HepG2 (cell line): ENCODE data around the gene SHISAL1. TPM values are rescaled to one million over a fixed set of nuclear protein-coding genes. Genes with fewer than 3 reads are reported as not detected.

Experiments
- ATAC-seq: fragments of 200-7000 bp; cut with Tn5 transposase; 3 replicates; pipeline ENCODE4 v1.9.1; 2020; ENCODE audit warnings: mild to moderate bottlenecking, moderate library complexity
- BruUV-seq: library from RNA; stranded (reverse); fragments of 400-500 nt; replicated peaks from 2 replicates; lab custom pipeline; 2021; lab: Mats Ljungman, UMichigan
- CTCF ChIA-PET: fragments of 300-600 bp; formaldehyde crosslinking; extraction: SDS; loops from one replicate; lab custom pipeline; 2021; ENCODE audit warnings: low total read pairs, inconsistent platforms, low intra/inter-chr PET ratio; lab: Yijun Ruan, JAX
- POLR2A ChIA-PET: fragments of 350-600 bp; sonication (Branson Sonifier 250); formaldehyde crosslinking; loops from one replicate; lab custom pipeline; 2020; ENCODE audit warnings: antibody characterized with exemption, inconsistent platforms; lab: Yijun Ruan, JAX
- DNase-seq: peaks from one replicate; pipeline ENCODE4 v3.0.0-alpha.2; 2015; ENCODE audit warnings: low spot score
- FAIRE-seq: peaks from 3 replicates; lab custom pipeline; 2011; peaks lifted over from hg19 to GRCh38; lab: Jason Lieb, UNC
- H2AFZ ChIP-seq: one replicate; pipeline ENCODE4 v1.6.1; 2011; ENCODE audit warnings: low read length, inconsistent platforms
- H3K27ac ChIP-seq: fragments of 300-600 bp; 3 replicates; pipeline ENCODE4 v1.8.0; 2011; ENCODE audit warnings: mixed run types, mild to moderate bottlenecking, mixed read lengths, low read length, inconsistent platforms; ENCODE audit not compliant: insufficient read depth; ENCODE audit errors: extremely low read length
- H3K27me3 ChIP-seq, 2 experiments: fragments of 200-600 bp in 1 of 2; 2 replicates in 1 of 2; 3 replicates in 1 of 2; pipeline versions ENCODE4 v1.6.0 to v1.8.0; 2011; ENCODE audit warnings: low read length in 2 of 2, mild to moderate bottlenecking in 2 of 2, moderate library complexity in 2 of 2, inconsistent platforms in 1 of 2; ENCODE audit not compliant: insufficient read depth in 2 of 2, control insufficient read depth in 1 of 2
- H3K36me3 ChIP-seq, 2 experiments: fragments of 200-600 bp in 1 of 2; replicated peaks in 1 of 2; 2 replicates in 1 of 2; 3 replicates in 1 of 2; pipeline versions ENCODE4 v1.5.1 to v1.8.0; 2011; ENCODE audit warnings: low read length in 2 of 2, inconsistent platforms in 1 of 2; ENCODE audit not compliant: insufficient read depth in 2 of 2, control insufficient read depth in 1 of 2
- H3K4me1 ChIP-seq: 2 replicates; pipeline ENCODE4 v1.5.1; 2012; ENCODE audit warnings: low read length, inconsistent platforms; ENCODE audit not compliant: insufficient read depth
- H3K4me2 ChIP-seq: 2 replicates; pipeline ENCODE4 v1.6.0; 2011; ENCODE audit warnings: low read depth, low read length, inconsistent platforms
- H3K4me3 ChIP-seq, 3 experiments: fragments of 200-600 bp in 1 of 3; sonication (generic), shearing (Covaris generic) in 1 of 3; replicated peaks in 1 of 3; 2 replicates each; pipeline ENCODE4 v1.5.1; 2011 to 2016; ENCODE audit warnings: low read length in 3 of 3, inconsistent platforms in 2 of 3, low read depth in 2 of 3, mild to moderate bottlenecking in 2 of 3, control low read depth in 1 of 3, mixed read lengths in 1 of 3; ENCODE audit not compliant: insufficient read depth in 1 of 3
- H3K79me2 ChIP-seq: one replicate; pipeline ENCODE4 v1.6.1; 2011; ENCODE audit warnings: low read length, inconsistent platforms; ENCODE audit not compliant: insufficient read depth
- H3K9ac ChIP-seq: 2 replicates; pipeline ENCODE4 v1.6.0; 2011; ENCODE audit warnings: mild to moderate bottlenecking, low read depth, low read length, inconsistent platforms; ENCODE audit not compliant: insufficient read depth
- H3K9me3 ChIP-seq: 2 replicates; pipeline ENCODE4 v1.5.1; 2012; ENCODE audit warnings: mild to moderate bottlenecking, low read length
- H4K20me1 ChIP-seq: 2 replicates; pipeline ENCODE4 v1.6.0; 2011; ENCODE audit warnings: inconsistent platforms, mild to moderate bottlenecking, low read length, moderate library complexity; ENCODE audit not compliant: insufficient read depth
- BORCS8-MEF2B ChIP-seq: sonication (generic); formaldehyde crosslinking; IDR thresholded peaks from 2 replicates; pipeline ENCODE4 v1.8.0; 2022; ENCODE audit warnings: mild to moderate bottlenecking, missing genetic modification reagents
- HOXA3 ChIP-seq: sonication (generic); formaldehyde crosslinking; IDR thresholded peaks from 2 replicates; pipeline ENCODE4 v1.5.0; 2020; ENCODE audit warnings: missing genetic modification reagents
- HOXA7 ChIP-seq: sonication (generic); formaldehyde crosslinking; IDR thresholded peaks from 2 replicates; pipeline ENCODE4 v1.8.1; 2022; ENCODE audit warnings: mild to moderate bottlenecking, missing genetic modification reagents, moderate library complexity
- KAT7 ChIP-seq: IDR thresholded peaks from 2 replicates; pipeline ENCODE4 v1.6.1; 2018; ENCODE audit warnings: borderline replicate concordance, missing compliant biosample characterization
- SALL2 ChIP-seq: sonication (generic); formaldehyde crosslinking; IDR thresholded peaks from 2 replicates; pipeline ENCODE4 v1.8.1; 2023; ENCODE audit warnings: mild to moderate bottlenecking, missing genetic modification reagents, inconsistent platforms
- STAT5B ChIP-seq: sonication (generic); formaldehyde crosslinking; IDR thresholded peaks from 2 replicates; pipeline ENCODE4 v1.4.0; 2020; ENCODE audit warnings: missing genetic modification reagents
- ZFP36 ChIP-seq: fragments of 150-350 bp; IDR thresholded peaks from 2 replicates; pipeline ENCODE4 v1.6.1; 2018; ENCODE audit warnings: borderline replicate concordance, low read length, low read depth; ENCODE audit not compliant: partially characterized antibody
- ZNF550 ChIP-seq: sonication (generic); formaldehyde crosslinking; IDR thresholded peaks from 2 replicates; pipeline ENCODE4 v1.4.0; 2020; ENCODE audit warnings: mild to moderate bottlenecking, missing genetic modification reagents, borderline replicate concordance
- ZNF781 ChIP-seq: sonication (generic); formaldehyde crosslinking; IDR thresholded peaks from 2 replicates; pipeline ENCODE4 v1.5.1; 2020; ENCODE audit warnings: borderline replicate concordance, mild to moderate bottlenecking, missing genetic modification reagents; ENCODE audit errors: not compliant biosample characterization
- ZNF879 ChIP-seq: sonication (generic); formaldehyde crosslinking; IDR thresholded peaks from 2 replicates; pipeline ENCODE4 v1.8.1; 2023; ENCODE audit warnings: missing genetic modification reagents
- ZSCAN21 ChIP-seq: sonication (generic); formaldehyde crosslinking; IDR thresholded peaks from 2 replicates; pipeline ENCODE4 v1.8.0; 2022; ENCODE audit warnings: mild to moderate bottlenecking, missing genetic modification reagents, moderate library complexity, borderline replicate concordance
- WGBS: methylation state at CpG from one replicate; pipeline ENCODE4 v1.1.6; 2017; ENCODE audit warnings: low lambda C conversion rate; 5-methylcytosine and 5-hydroxymethylcytosine counted together
- in situ Hi-C: cut with HindIII; loops from 2 replicates; pipeline ENCODE4 v1.10.0; 2017; ENCODE audit warnings: low pct_unique_long_range_greater_than_20kb; ENCODE audit not compliant: extremely low pct_ligation_motif_present
- intact Hi-C: fragments of 100-400 bp; cut with micrococcal nuclease; formaldehyde crosslinking; loops from one replicate; pipeline ENCODE4 v1.10.0; 2022; ENCODE audit not compliant: unreplicated experiment
- polyA plus RNA-seq, 8 experiments: library from polyadenylated mRNA; depleted of rRNA in 3 of 8; stranded (reverse) in 7 of 8; unstranded in 1 of 8; fragments of >200 nt; fragmentation: Illumina TruSeq in 4 of 8; extraction: Trizol in 4 of 8; gene quantifications; 2 replicates each; pipeline versions ENCODE4 v1.2.1 to v1.2.3, GENCODE V29; 2011 to 2016; ENCODE audit warnings: low read depth in 4 of 8, missing spikeins in 1 of 8, mixed read lengths in 1 of 8; ENCODE audit not compliant: insufficient read depth in 1 of 8
- total RNA-seq, 5 experiments: library from RNA; depleted of rRNA; stranded (reverse); fragments of >200 nt; fragmentation: Illumina TruSeq; extraction: Trizol; gene quantifications; 2 replicates each; pipeline ENCODE4 v1.2.3, GENCODE V29; 2016; ENCODE audit warnings: low read depth in 1 of 5
- TF ChIP-seq, protein P1 (sequence below), 2 experiments: IDR thresholded peaks; 2 replicates each; pipeline ENCODE4 v1.6.1; 2011 to 2012; ENCODE audit warnings: low read length in 2 of 2, borderline replicate concordance in 1 of 2, low read depth in 1 of 2, mild to moderate bottlenecking in 1 of 2, moderate library complexity in 1 of 2
- TF ChIP-seq, protein P2 (sequence below): sonication (generic); formaldehyde crosslinking; IDR thresholded peaks from 2 replicates; pipeline ENCODE4 v1.4.0; 2020; ENCODE audit warnings: missing genetic modification reagents
- TF ChIP-seq, protein P3 (sequence below): sonication (generic); formaldehyde crosslinking; IDR thresholded peaks from 2 replicates; pipeline ENCODE4 v1.8.1; 2023; ENCODE audit warnings: missing genetic modification reagents, mild to moderate bottlenecking, borderline replicate concordance
- TF ChIP-seq, protein P4 (sequence below): sonication (generic); formaldehyde crosslinking; IDR thresholded peaks from 2 replicates; pipeline ENCODE4 v1.9.0; 2021; ENCODE audit warnings: missing genetic modification reagents, mild to moderate bottlenecking, borderline replicate concordance

The SHISAL1 gene
- total and polyA plus RNA-seq, 2 of the 13 experiments (the other 11 are each of a cell fraction or from before 2014, with no cell fraction given) = not detected

DNA sequence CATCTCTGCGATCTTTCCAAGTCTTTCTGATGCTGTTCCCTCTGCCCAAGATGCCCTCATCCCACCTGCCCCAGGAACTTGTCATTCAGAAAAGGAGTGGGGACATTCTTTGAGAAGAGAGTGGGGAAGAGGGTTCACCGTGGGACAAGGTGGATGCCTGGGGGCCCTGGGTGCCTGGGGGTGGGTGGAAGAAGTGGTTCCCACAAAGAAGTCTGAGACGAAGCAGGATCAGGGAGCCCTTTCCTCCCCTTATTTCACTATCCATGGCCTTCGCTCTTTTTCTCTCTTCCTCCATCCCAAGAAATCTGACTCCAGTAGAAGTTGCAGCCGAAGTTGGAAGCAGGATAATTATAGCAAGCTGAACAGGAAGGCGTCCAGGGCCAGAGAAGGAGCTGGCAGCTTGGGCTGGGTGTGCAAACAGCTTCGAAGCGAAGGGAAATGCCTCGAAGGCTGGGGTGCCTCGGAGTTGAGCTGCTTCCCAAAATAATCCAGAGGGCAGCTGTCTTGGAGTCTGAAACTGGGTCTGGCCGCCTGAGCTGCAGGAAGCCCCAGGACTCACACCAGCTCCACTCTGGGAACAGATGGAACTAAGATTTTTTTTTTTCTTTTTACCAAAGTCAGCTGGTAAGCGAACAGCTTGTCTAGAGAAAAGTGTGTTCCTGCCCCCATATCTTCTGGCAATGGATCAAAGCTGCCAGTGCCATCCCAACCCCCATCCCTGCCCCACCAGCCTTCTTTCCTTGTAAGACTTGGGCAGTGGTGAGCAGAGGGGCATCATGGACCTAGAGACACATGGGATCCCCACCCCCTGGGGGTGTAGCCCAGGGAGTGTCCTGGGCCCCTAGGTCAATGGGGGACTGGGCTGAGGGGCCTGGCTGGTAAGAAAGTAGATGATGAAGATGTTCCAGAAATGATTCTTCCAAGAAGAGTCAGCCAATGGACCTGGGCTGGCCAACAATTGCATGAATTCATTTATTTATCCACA, 100.5 kb downstream of the SHISAL1 start:
- H4K20me1 ChIP-seq = no peaks in the 10 kb centered on the region
- no peaks in the 10 kb centered on the region for H3K36me3 ChIP-seq
- no peaks in the 10 kb centered on the region for H3K79me2 ChIP-seq
- no peaks in the 10 kb centered on the region for H3K9me3 ChIP-seq
- H3K4me2 ChIP-seq = no peak overlapping the region
- H2AFZ ChIP-seq = no peak overlapping the region
- no peak for FAIRE-seq
- intact Hi-C loops (no loop called here), in situ Hi-C loops (no loop called here)
- H3K4me3 ChIP-seq = no peak overlapping the region
- no peak overlapping the region for H3K9ac ChIP-seq
- 3% methylated on average over 12 of the region's 12 CpGs for WGBS
- H3K27me3 ChIP-seq = no peaks in the 10 kb centered on the region; a peak in 1 of 5 replicates
- no peak overlapping the region for H3K27ac ChIP-seq
- no peaks in the 10 kb centered on the region for H3K4me1 ChIP-seq
- POLR2A ChIA-PET = no interaction called here
- CTCF ChIA-PET = no interaction called here
- no peak for ATAC-seq
- DNase-seq = no peak
- BruUV-seq = no TSS peak
- TF ChIP-seq ZNF550 (CRISPR knock-in tag) = no peak
- TF ChIP-seq HOXA7 (CRISPR knock-in tag) = no peak
- TF ChIP-seq ZNF781 = no peak
- no peak for TF ChIP-seq HOXA3 (CRISPR knock-in tag)
- TF ChIP-seq, protein P1, sequence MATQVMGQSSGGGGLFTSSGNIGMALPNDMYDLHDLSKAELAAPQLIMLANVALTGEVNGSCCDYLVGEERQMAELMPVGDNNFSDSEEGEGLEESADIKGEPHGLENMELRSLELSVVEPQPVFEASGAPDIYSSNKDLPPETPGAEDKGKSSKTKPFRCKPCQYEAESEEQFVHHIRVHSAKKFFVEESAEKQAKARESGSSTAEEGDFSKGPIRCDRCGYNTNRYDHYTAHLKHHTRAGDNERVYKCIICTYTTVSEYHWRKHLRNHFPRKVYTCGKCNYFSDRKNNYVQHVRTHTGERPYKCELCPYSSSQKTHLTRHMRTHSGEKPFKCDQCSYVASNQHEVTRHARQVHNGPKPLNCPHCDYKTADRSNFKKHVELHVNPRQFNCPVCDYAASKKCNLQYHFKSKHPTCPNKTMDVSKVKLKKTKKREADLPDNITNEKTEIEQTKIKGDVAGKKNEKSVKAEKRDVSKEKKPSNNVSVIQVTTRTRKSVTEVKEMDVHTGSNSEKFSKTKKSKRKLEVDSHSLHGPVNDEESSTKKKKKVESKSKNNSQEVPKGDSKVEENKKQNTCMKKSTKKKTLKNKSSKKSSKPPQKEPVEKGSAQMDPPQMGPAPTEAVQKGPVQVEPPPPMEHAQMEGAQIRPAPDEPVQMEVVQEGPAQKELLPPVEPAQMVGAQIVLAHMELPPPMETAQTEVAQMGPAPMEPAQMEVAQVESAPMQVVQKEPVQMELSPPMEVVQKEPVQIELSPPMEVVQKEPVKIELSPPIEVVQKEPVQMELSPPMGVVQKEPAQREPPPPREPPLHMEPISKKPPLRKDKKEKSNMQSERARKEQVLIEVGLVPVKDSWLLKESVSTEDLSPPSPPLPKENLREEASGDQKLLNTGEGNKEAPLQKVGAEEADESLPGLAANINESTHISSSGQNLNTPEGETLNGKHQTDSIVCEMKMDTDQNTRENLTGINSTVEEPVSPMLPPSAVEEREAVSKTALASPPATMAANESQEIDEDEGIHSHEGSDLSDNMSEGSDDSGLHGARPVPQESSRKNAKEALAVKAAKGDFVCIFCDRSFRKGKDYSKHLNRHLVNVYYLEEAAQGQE (IDR thresholded peaks at IDR 0.05; ENCODE audit: borderline replicate concordance in 1 of 2, low read depth in 1 of 2, low read length in 2 of 2) = no peak
- TF ChIP-seq KAT7 (CRISPR knock-in tag) = no peak
- TF ChIP-seq, protein P2, sequence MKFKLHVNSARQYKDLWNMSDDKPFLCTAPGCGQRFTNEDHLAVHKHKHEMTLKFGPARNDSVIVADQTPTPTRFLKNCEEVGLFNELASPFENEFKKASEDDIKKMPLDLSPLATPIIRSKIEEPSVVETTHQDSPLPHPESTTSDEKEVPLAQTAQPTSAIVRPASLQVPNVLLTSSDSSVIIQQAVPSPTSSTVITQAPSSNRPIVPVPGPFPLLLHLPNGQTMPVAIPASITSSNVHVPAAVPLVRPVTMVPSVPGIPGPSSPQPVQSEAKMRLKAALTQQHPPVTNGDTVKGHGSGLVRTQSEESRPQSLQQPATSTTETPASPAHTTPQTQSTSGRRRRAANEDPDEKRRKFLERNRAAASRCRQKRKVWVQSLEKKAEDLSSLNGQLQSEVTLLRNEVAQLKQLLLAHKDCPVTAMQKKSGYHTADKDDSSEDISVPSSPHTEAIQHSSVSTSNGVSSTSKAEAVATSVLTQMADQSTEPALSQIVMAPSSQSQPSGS = no peak
- TF ChIP-seq ZSCAN21 (CRISPR knock-in tag) = no peak
- no peak for TF ChIP-seq ZNF879
- TF ChIP-seq BORCS8-MEF2B (CRISPR knock-in tag) = no peak
- TF ChIP-seq, protein P3, sequence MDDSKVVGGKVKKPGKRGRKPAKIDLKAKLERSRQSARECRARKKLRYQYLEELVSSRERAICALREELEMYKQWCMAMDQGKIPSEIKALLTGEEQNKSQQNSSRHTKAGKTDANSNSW (CRISPR knock-in tag) = no peak
- TF ChIP-seq STAT5B (CRISPR knock-in tag) = no peak
- TF ChIP-seq ZFP36 = no peak
- TF ChIP-seq, protein P4, sequence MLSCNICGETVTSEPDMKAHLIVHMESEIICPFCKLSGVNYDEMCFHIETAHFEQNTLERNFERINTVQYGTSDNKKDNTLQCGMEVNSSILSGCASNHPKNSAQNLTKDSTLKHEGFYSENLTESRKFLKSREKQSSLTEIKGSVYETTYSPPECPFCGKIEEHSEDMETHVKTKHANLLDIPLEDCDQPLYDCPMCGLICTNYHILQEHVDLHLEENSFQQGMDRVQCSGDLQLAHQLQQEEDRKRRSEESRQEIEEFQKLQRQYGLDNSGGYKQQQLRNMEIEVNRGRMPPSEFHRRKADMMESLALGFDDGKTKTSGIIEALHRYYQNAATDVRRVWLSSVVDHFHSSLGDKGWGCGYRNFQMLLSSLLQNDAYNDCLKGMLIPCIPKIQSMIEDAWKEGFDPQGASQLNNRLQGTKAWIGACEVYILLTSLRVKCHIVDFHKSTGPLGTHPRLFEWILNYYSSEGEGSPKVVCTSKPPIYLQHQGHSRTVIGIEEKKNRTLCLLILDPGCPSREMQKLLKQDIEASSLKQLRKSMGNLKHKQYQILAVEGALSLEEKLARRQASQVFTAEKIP = no peak
- no peak for TF ChIP-seq SALL2 (CRISPR knock-in tag)
